Measurements from ENCODE around the gene THSD4. TPM values are rescaled to one million over a fixed set of nuclear protein-coding genes. Genes with fewer than 3 reads are reported as not detected.
A peak's percentile ranks its signal among the peaks of the same experiment; 100 is the strongest.

The THSD4 gene
- total RNA-seq, 1 experiment from 2014 or later: 29.0 TPM

- ChIA-PET CTCF (no interaction called here), POLR2A (ENCODE audit: unreplicated experiment) (no interaction called here)
- H3K9me2 ChIP-seq (replicated peaks; ENCODE audit: low read length): no peaks in the 10 kb centered on the region
- H3F3A ChIP-seq (ENCODE audit: low read length, unreplicated experiment): no peaks in the 10 kb centered on the region
- no peak overlapping the region for H3K4me3 ChIP-seq (ENCODE audit: low read length)
- TF ChIP-seq EZH2 (IDR thresholded peaks at IDR 0.05; ENCODE audit: low read length, unreplicated experiment) (no peak), CTCF (conservative IDR thresholded peaks at IDR 0.05; ENCODE audit: low read depth, low read length) (no peak), EZH2phosphoT487 (IDR thresholded peaks at IDR 0.05; ENCODE audit: borderline replicate concordance, low read length) (no peak)
- no peaks in the 10 kb centered on the region for H3K9me3 ChIP-seq (ENCODE audit: low read length)
- DNase-seq: peak; percentile 1
- no peak overlapping the region for H3K9ac ChIP-seq (ENCODE audit: low read length)
- no peaks in the 10 kb centered on the region for H3K36me3 ChIP-seq (ENCODE audit: low read depth, low read length)
- H3K4me1 ChIP-seq (ENCODE audit: insufficient read depth, low read length): no peaks in the 10 kb centered on the region
- no peak overlapping the region for H3K27ac ChIP-seq (ENCODE audit: low read length)
- H4K20me1 ChIP-seq (ENCODE audit: low read length): no peaks in the 10 kb centered on the region
- no peak for ATAC-seq
- no peak overlapping the region for H2AFZ ChIP-seq (ENCODE audit: low read length)
- no TSS peak for BruUV-seq (replicated peaks)
- intact Hi-C loops (cut with micrococcal nuclease): no loop called here
- H3K4me2 ChIP-seq (ENCODE audit: low read length): no peak overlapping the region
- no peaks in the 10 kb centered on the region for H3K27me3 ChIP-seq (ENCODE audit: low read length)
- H3K79me2 ChIP-seq (ENCODE audit: low read length): no peaks in the 10 kb centered on the region
Measured at GRCh38 chr15:71425388-71425787, 310.1 kb downstream of the THSD4 start.

GRCh38 chr15:71426792-71427191, 311.5 kb downstream of the THSD4 start:
- H4K20me1 ChIP-seq (ENCODE audit: low read length): no peaks in the 10 kb centered on the region
- no peaks in the 10 kb centered on the region for H3K9me2 ChIP-seq (replicated peaks; ENCODE audit: low read length)
- H3K4me1 ChIP-seq (ENCODE audit: insufficient read depth, low read length): no peaks in the 10 kb centered on the region
- intact Hi-C loops (cut with micrococcal nuclease): no loop called here
- H3K79me2 ChIP-seq (ENCODE audit: low read length): no peaks in the 10 kb centered on the region
- no peak overlapping the region for H3K4me3 ChIP-seq (ENCODE audit: low read length)
- CTCF ChIA-PET: no interaction called here
- no peak for ATAC-seq
- H3K27ac ChIP-seq (ENCODE audit: low read length): no peak overlapping the region
- no peak overlapping the region for H2AFZ ChIP-seq (ENCODE audit: low read length)
- POLR2A ChIA-PET (ENCODE audit: unreplicated experiment): no interaction called here
- TF ChIP-seq EZH2phosphoT487 (IDR thresholded peaks at IDR 0.05; ENCODE audit: borderline replicate concordance, low read length): no peak
- TF ChIP-seq CTCF (conservative IDR thresholded peaks at IDR 0.05; ENCODE audit: low read depth, low read length): no peak
- no peak for TF ChIP-seq EZH2 (IDR thresholded peaks at IDR 0.05; ENCODE audit: low read length, unreplicated experiment)
- H3K4me2 ChIP-seq (ENCODE audit: low read length): no peak overlapping the region
- no TSS peak for BruUV-seq (replicated peaks)
- H3F3A ChIP-seq (ENCODE audit: low read length, unreplicated experiment): no peaks in the 10 kb centered on the region
- no peak for DNase-seq
- no peaks in the 10 kb centered on the region for H3K9me3 ChIP-seq (ENCODE audit: low read length)
- no peak overlapping the region for H3K9ac ChIP-seq (ENCODE audit: low read length)
- H3K27me3 ChIP-seq (ENCODE audit: low read length): no peaks in the 10 kb centered on the region
- no peaks in the 10 kb centered on the region for H3K36me3 ChIP-seq (ENCODE audit: low read depth, low read length)

GRCh38 chr15:71430782-71431181, 315.5 kb downstream of the THSD4 start:
- CTCF ChIA-PET: no interaction called here
- Histone ChIP-seq H3K79me2 (ENCODE audit: low read length) (no peaks in the 10 kb centered on the region), H3K36me3 (ENCODE audit: low read depth, low read length) (peaks cover 4% of the 10 kb centered on the region; the same call in 1 of the 2 replicates), H3K27me3 (ENCODE audit: low read length) (no peaks in the 10 kb centered on the region), H3K4me3 (ENCODE audit: low read length) (no peak overlapping the region), H3K27ac (ENCODE audit: low read length) (no peak overlapping the region), H3K9me3 (ENCODE audit: low read length) (no peaks in the 10 kb centered on the region), H3K4me1 (ENCODE audit: insufficient read depth, low read length) (peaks cover 8% of the 10 kb centered on the region; the same call in 1 of the 2 replicates), H3K9ac (ENCODE audit: low read length) (no peak overlapping the region), H3K9me2 (replicated peaks; ENCODE audit: low read length) (no peaks in the 10 kb centered on the region), H3K4me2 (ENCODE audit: low read length) (no peak overlapping the region), H3F3A (ENCODE audit: low read length, unreplicated experiment) (no peaks in the 10 kb centered on the region), H4K20me1 (ENCODE audit: low read length) (no peaks in the 10 kb centered on the region), H2AFZ (ENCODE audit: low read length) (no peak overlapping the region)
- POLR2A ChIA-PET (ENCODE audit: unreplicated experiment): no interaction called here
- intact Hi-C loops (cut with micrococcal nuclease): no loop called here
- BruUV-seq (replicated peaks): no TSS peak
- DNase-seq: no peak
- no peak for ATAC-seq
- TF ChIP-seq CTCF (conservative IDR thresholded peaks at IDR 0.05; ENCODE audit: low read depth, low read length) (no peak), EZH2 (IDR thresholded peaks at IDR 0.05; ENCODE audit: low read length, unreplicated experiment) (no peak), EZH2phosphoT487 (IDR thresholded peaks at IDR 0.05; ENCODE audit: borderline replicate concordance, low read length) (no peak)
